Measurements from ENCODE around the gene LY6G5C. TPM values are rescaled to one million over a fixed set of nuclear protein-coding genes. Genes with fewer than 3 reads are reported as not detected.

Gene LY6G5C
- total RNA-seq, 1 donor from 2014 or later: 0.73 TPM

Other genes with a start within 250 kb of the LY6G5C start
- gene MICB, start 182.9 kb downstream of the LY6G5C start, total RNA-seq: 8.4 and 10.5 TPM in 2 replicates
- not detected in 2 replicates for gene MCCD1, start 152.1 kb downstream of the LY6G5C start, total RNA-seq
- gene DDX39B, start 139.1 kb downstream of the LY6G5C start, total RNA-seq: 332 and 492 TPM in 2 replicates
- gene ATP6V1G2, start 134.5 kb downstream of the LY6G5C start, total RNA-seq: 5.5 and 5.7 TPM in 2 replicates
- 23.3 and 41.0 TPM in 2 replicates for gene NFKBIL1, start 133.5 kb downstream of the LY6G5C start, total RNA-seq
- not detected in 2 replicates for gene LTA, start 108.8 kb downstream of the LY6G5C start, total RNA-seq
- gene TNF, start 105.5 kb downstream of the LY6G5C start, total RNA-seq: not detected in 2 replicates
- not detected in 2 replicates for gene LTB, start 98.6 kb downstream of the LY6G5C start, total RNA-seq
- not detected in 2 replicates for gene LST1, start 94.8 kb downstream of the LY6G5C start, total RNA-seq
- not detected in 2 replicates for gene NCR3, start 88.1 kb downstream of the LY6G5C start, total RNA-seq
- gene AIF1, start 65.8 kb downstream of the LY6G5C start, total RNA-seq: not detected in 2 replicates
- 46.6 and 50.6 TPM in 2 replicates for gene PRRC2A, start 60.4 kb downstream of the LY6G5C start, total RNA-seq
- gene BAG6, start 28.4 kb downstream of the LY6G5C start, total RNA-seq: 171 and 206 TPM in 2 replicates
- 1.0 and 1.3 TPM in 2 replicates for gene APOM, start 25.2 kb downstream of the LY6G5C start, total RNA-seq
- 21.7 and 24.8 TPM in 2 replicates for gene C6orf47, start 20.3 kb downstream of the LY6G5C start, total RNA-seq
- gene GPANK1, start 16.1 kb downstream of the LY6G5C start, total RNA-seq: 13.2 and 20.9 TPM in 2 replicates
- 112 and 124 TPM in 2 replicates for gene CSNK2B, start 15.0 kb downstream of the LY6G5C start, total RNA-seq
- 3.2 and 3.8 TPM in 2 replicates for gene LY6G5B, start 11.1 kb downstream of the LY6G5C start, total RNA-seq
- gene ABHD16A, start 22.3 kb upstream of the LY6G5C start, total RNA-seq: 47.6 and 58.2 TPM in 2 replicates
- gene LY6G6F, start 25.8 kb upstream of the LY6G5C start, total RNA-seq: not detected in 2 replicates
- not detected in 2 replicates for gene LY6G6D, start 34.3 kb upstream of the LY6G5C start, total RNA-seq
- not detected in 2 replicates for gene LY6G6C, start 40.7 kb upstream of the LY6G5C start, total RNA-seq
- gene MPIG6B, start 42.3 kb upstream of the LY6G5C start, total RNA-seq: not detected in 2 replicates
- gene DDAH2, start 48.2 kb upstream of the LY6G5C start, total RNA-seq: 93.8 and 161 TPM in 2 replicates
- gene CLIC1, start 55.5 kb upstream of the LY6G5C start, total RNA-seq: 662 and 1,073 TPM in 2 replicates
- gene MSH5, start 58.9 kb upstream of the LY6G5C start, total RNA-seq: 5.8 and 15.9 TPM in 2 replicates
- gene SAPCD1, start 81.6 kb upstream of the LY6G5C start, total RNA-seq: 1.3 and 1.9 TPM in 2 replicates
- 0.50 and 1.2 TPM in 2 replicates for gene VWA7, start 96.3 kb upstream of the LY6G5C start, total RNA-seq
- 60.0 and 75.2 TPM in 2 replicates for gene VARS1, start 114.7 kb upstream of the LY6G5C start, total RNA-seq
- gene LSM2, start 125.9 kb upstream of the LY6G5C start, total RNA-seq: 19.4 and 39.1 TPM in 2 replicates
- 1.5 TPM in 2 replicates for gene HSPA1L, start 134.2 kb upstream of the LY6G5C start, total RNA-seq
- 98.0 and 168 TPM in 2 replicates for gene HSPA1A, start 134.5 kb upstream of the LY6G5C start, total RNA-seq
- 140 and 202 TPM in 2 replicates for gene HSPA1B, start 146.7 kb upstream of the LY6G5C start, total RNA-seq
- 80.6 and 120 TPM in 2 replicates for gene NEU1, start 181.8 kb upstream of the LY6G5C start, total RNA-seq
- 0.17 TPM in 1 of 2 replicates, not detected in the other for gene SLC44A4, start 197.9 kb upstream of the LY6G5C start, total RNA-seq
- gene EHMT2, start 216.6 kb upstream of the LY6G5C start, total RNA-seq: 62.0 and 93.5 TPM in 2 replicates
- gene ZBTB12, start 221.0 kb upstream of the LY6G5C start, total RNA-seq: 3.8 and 9.8 TPM in 2 replicates
- gene C2, start 246.7 kb upstream of the LY6G5C start, total RNA-seq: 2.8 and 13.1 TPM in 2 replicates

Data from smooth muscle cell of trachea (primary cell).